ENCODE data around the gene B3GLCT.

Gene B3GLCT

GRCh38 chr13:31248965-31249539, 49.3 kb downstream of the B3GLCT start:
- Histone ChIP-seq H3K9ac (no peak overlapping the region), H3K4me2 (ENCODE audit: low read length) (no peak overlapping the region), H3K4me1 (no peaks in the 10 kb centered on the region), H3K27me3 (ENCODE audit: control insufficient read depth, insufficient read depth, low read length) (no peaks in the 10 kb centered on the region), H3K27ac (no peak overlapping the region), H3K9me3 (ENCODE audit: control insufficient read depth, low read length) (no peaks in the 10 kb centered on the region), H3K36me3 (ENCODE audit: control insufficient read depth, insufficient read depth, low read length) (no peaks in the 10 kb centered on the region), H2AFZ (no peak overlapping the region), H3K79me2 (no peaks in the 10 kb centered on the region), H3K4me3 (ENCODE audit: low read depth, low read length) (no peak overlapping the region)
- no peak for TF ChIP-seq CTCF (IDR thresholded peaks at IDR 0.05)

GRCh38 chr13:31250435-31250834, 50.7 kb downstream of the B3GLCT start:
- Histone ChIP-seq H3K4me3 (ENCODE audit: low read depth, low read length) (no peak overlapping the region), H3K79me2 (no peaks in the 10 kb centered on the region), H3K9ac (no peak overlapping the region), H3K27ac (no peak overlapping the region), H3K4me1 (no peaks in the 10 kb centered on the region), H3K4me2 (ENCODE audit: low read length) (no peak overlapping the region), H3K27me3 (ENCODE audit: control insufficient read depth, insufficient read depth, low read length) (no peaks in the 10 kb centered on the region), H3K9me3 (ENCODE audit: control insufficient read depth, low read length) (no peaks in the 10 kb centered on the region), H3K36me3 (ENCODE audit: control insufficient read depth, insufficient read depth, low read length) (no peaks in the 10 kb centered on the region), H2AFZ (no peak overlapping the region)
- TF ChIP-seq CTCF (IDR thresholded peaks at IDR 0.05): no peak

GRCh38 chr13:31261241-31261640, 61.5 kb downstream of the B3GLCT start:
- Histone ChIP-seq H3K27me3 (ENCODE audit: control insufficient read depth, insufficient read depth, low read length) (no peaks in the 10 kb centered on the region), H3K9ac (no peak overlapping the region), H3K27ac (no peak overlapping the region), H3K4me3 (ENCODE audit: low read depth, low read length) (no peak overlapping the region), H3K79me2 (no peaks in the 10 kb centered on the region), H3K9me3 (ENCODE audit: control insufficient read depth, low read length) (no peaks in the 10 kb centered on the region), H3K36me3 (ENCODE audit: control insufficient read depth, insufficient read depth, low read length) (no peaks in the 10 kb centered on the region), H3K4me2 (ENCODE audit: low read length) (no peak overlapping the region), H3K4me1 (no peaks in the 10 kb centered on the region), H2AFZ (no peak overlapping the region)
- no peak for TF ChIP-seq CTCF (IDR thresholded peaks at IDR 0.05)

GRCh38 chr13:31263346-31263745, 63.6 kb downstream of the B3GLCT start:
- Histone ChIP-seq H3K36me3 (ENCODE audit: control insufficient read depth, insufficient read depth, low read length) (no peaks in the 10 kb centered on the region), H3K79me2 (no peaks in the 10 kb centered on the region), H3K4me3 (ENCODE audit: low read depth, low read length) (no peak overlapping the region), H3K4me1 (no peaks in the 10 kb centered on the region), H3K27ac (no peak overlapping the region), H3K9ac (no peak overlapping the region), H3K27me3 (ENCODE audit: control insufficient read depth, insufficient read depth, low read length) (no peaks in the 10 kb centered on the region), H3K4me2 (ENCODE audit: low read length) (no peak overlapping the region), H3K9me3 (ENCODE audit: control insufficient read depth, low read length) (no peaks in the 10 kb centered on the region), H2AFZ (no peak overlapping the region)
- TF ChIP-seq CTCF (IDR thresholded peaks at IDR 0.05): no peak

- TF ChIP-seq CTCF (IDR thresholded peaks at IDR 0.05): no peak
These were observed 64.4 kb downstream of the B3GLCT start for GRCh38 chr13:31264151-31264550.

More at GRCh38 chr13:31264151-31264550, 64.4 kb downstream of the B3GLCT start:
- Histone ChIP-seq H3K9ac (no peak overlapping the region), H3K4me2 (ENCODE audit: low read length) (no peak overlapping the region), H3K36me3 (ENCODE audit: control insufficient read depth, insufficient read depth, low read length) (no peaks in the 10 kb centered on the region), H3K27me3 (ENCODE audit: control insufficient read depth, insufficient read depth, low read length) (no peaks in the 10 kb centered on the region), H2AFZ (no peak overlapping the region), H3K27ac (no peak overlapping the region), H3K9me3 (ENCODE audit: control insufficient read depth, low read length) (no peaks in the 10 kb centered on the region), H3K4me3 (ENCODE audit: low read depth, low read length) (no peak overlapping the region), H3K79me2 (no peaks in the 10 kb centered on the region), H3K4me1 (no peaks in the 10 kb centered on the region)

Measured in parathyroid adenoma (tissue), 2 donors.